ENCODE measurements around the gene TLK1. TPM values are rescaled to one million over a fixed set of nuclear protein-coding genes. Genes with fewer than 3 reads are reported as not detected.

The TLK1 gene
- total RNA-seq, 4 donors from 2014 or later, result 7.7 to 14.2 (median 10.0) TPM

DNA sequence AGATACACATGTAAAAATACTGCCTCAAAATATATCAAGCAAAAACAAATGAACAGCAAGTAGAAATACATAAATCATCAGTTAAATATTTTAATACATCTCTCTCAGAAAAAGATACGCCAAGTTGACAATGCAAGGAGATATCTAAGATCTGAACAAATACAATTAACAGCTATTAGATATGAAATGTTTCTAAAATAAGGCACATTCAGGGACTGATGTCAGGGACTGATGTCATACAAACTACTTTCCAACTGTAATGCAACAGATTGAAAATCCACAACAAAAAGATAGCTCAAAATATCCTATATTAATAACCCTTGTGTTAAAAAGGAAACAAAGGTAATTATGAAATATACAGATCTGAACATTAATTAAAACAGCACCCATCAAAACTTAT lies 51.7 kb downstream of the TLK1 start:
- ATAC-seq (no peak), DNase-seq (no peak)
- no peaks in the 10 kb centered on the region for H3K9me3 ChIP-seq
- no peak overlapping the region for H3K4me3 ChIP-seq
- TF ChIP-seq POLR2A (IDR thresholded peaks at IDR 0.05), result no peak
- TF ChIP-seq, protein P1, sequence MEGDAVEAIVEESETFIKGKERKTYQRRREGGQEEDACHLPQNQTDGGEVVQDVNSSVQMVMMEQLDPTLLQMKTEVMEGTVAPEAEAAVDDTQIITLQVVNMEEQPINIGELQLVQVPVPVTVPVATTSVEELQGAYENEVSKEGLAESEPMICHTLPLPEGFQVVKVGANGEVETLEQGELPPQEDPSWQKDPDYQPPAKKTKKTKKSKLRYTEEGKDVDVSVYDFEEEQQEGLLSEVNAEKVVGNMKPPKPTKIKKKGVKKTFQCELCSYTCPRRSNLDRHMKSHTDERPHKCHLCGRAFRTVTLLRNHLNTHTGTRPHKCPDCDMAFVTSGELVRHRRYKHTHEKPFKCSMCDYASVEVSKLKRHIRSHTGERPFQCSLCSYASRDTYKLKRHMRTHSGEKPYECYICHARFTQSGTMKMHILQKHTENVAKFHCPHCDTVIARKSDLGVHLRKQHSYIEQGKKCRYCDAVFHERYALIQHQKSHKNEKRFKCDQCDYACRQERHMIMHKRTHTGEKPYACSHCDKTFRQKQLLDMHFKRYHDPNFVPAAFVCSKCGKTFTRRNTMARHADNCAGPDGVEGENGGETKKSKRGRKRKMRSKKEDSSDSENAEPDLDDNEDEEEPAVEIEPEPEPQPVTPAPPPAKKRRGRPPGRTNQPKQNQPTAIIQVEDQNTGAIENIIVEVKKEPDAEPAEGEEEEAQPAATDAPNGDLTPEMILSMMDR (IDR thresholded peaks at IDR 0.05 in 4 of 5, conservative IDR thresholded peaks at IDR 0.05 in 1 of 5), result no peak
- in situ Hi-C loops (cut with MboI; ENCODE audit: low sequenced_read_pairs in 4 of 4) (no loop called here), intact Hi-C loops (cut with DNase I; ENCODE audit: low total_unique reads) (no loop called here)
- peaks cover 0 to 8% of the 10 kb centered on the region in 2 donors for H3K4me1 ChIP-seq
- H3K27me3 ChIP-seq, result no peaks in the 10 kb centered on the region
- no peaks in the 10 kb centered on the region for H3K36me3 ChIP-seq
- H3K27ac ChIP-seq, result no peak overlapping the region

DNA sequence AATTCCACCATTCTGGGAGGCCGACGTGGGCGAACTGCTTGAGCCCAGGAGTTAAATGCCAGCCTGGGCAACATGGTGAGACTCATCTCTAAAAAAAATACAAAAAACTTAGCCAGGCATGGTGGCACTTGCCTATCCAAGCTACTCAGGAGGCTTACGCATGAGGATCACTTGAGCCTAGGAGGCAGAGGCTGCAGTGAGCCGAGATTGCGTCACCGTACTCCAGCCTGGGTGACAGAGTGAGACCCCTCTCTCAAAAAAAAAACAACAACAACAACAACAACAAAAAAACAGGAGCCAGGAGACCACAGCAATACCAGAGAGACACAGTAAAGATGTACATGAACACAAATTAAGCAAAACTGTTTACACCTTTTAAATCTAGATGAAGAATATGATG lies 52.9 kb downstream of the TLK1 start:
- H3K4me1 ChIP-seq, result peaks cover 0 to 8% of the 10 kb centered on the region in 2 donors
- ATAC-seq (no peak), DNase-seq (no peak)
- in situ Hi-C loops (cut with MboI; ENCODE audit: low sequenced_read_pairs in 4 of 4) (no loop called here), intact Hi-C loops (cut with DNase I; ENCODE audit: low total_unique reads) (no loop called here)
- no peaks in the 10 kb centered on the region for H3K27me3 ChIP-seq
- no peak overlapping the region for H3K27ac ChIP-seq
- no peak overlapping the region for H3K4me3 ChIP-seq
- H3K9me3 ChIP-seq, result no peaks in the 10 kb centered on the region
- H3K36me3 ChIP-seq, result no peaks in the 10 kb centered on the region
- TF ChIP-seq POLR2A (IDR thresholded peaks at IDR 0.05), result no peak
- TF ChIP-seq, protein P1 (IDR thresholded peaks at IDR 0.05 in 4 of 5, conservative IDR thresholded peaks at IDR 0.05 in 1 of 5), result no peak

GRCh38 chr2:171104379-171104778 lies 56.3 kb downstream of the TLK1 start:
- no peak overlapping the region for H3K27ac ChIP-seq
- in situ Hi-C loops (cut with MboI; ENCODE audit: low sequenced_read_pairs in 4 of 4), result no loop called here
- no peak for DNase-seq
- no peak for ATAC-seq
- no peaks in the 10 kb centered on the region for H3K36me3 ChIP-seq
- intact Hi-C loops (cut with DNase I; ENCODE audit: low total_unique reads), result no loop called here
- no peak overlapping the region for H3K4me3 ChIP-seq
- peaks cover 0 to 8% of the 10 kb centered on the region in 2 donors for H3K4me1 ChIP-seq
- H3K27me3 ChIP-seq, result no peaks in the 10 kb centered on the region
- no peak for TF ChIP-seq POLR2A (IDR thresholded peaks at IDR 0.05)
- TF ChIP-seq, protein P1 (IDR thresholded peaks at IDR 0.05 in 4 of 5, conservative IDR thresholded peaks at IDR 0.05 in 1 of 5), result no peak
- no peaks in the 10 kb centered on the region for H3K9me3 ChIP-seq

GRCh38 chr2:171102802-171103201 lies 57.9 kb downstream of the TLK1 start:
- in situ Hi-C loops (cut with MboI; ENCODE audit: low sequenced_read_pairs in 4 of 4), result no loop called here
- no peaks in the 10 kb centered on the region for H3K27me3 ChIP-seq
- ATAC-seq, result no peak

More at GRCh38 chr2:171102802-171103201, 57.9 kb downstream of the TLK1 start:
- Histone ChIP-seq H3K4me3 (no peak overlapping the region), H3K27ac (no peak overlapping the region), H3K9me3 (no peaks in the 10 kb centered on the region), H3K36me3 (peaks cover 0 to under 1% of the 10 kb centered on the region in 2 donors), H3K4me1 (no peaks in the 10 kb centered on the region)
- intact Hi-C loops (cut with DNase I; ENCODE audit: low total_unique reads), result no loop called here
- DNase-seq, result no peak
- no peak for TF ChIP-seq POLR2A (IDR thresholded peaks at IDR 0.05)
- TF ChIP-seq, protein P1 (IDR thresholded peaks at IDR 0.05 in 4 of 5, conservative IDR thresholded peaks at IDR 0.05 in 1 of 5), result no peak
